ENCODE data around the gene PLCB2.

PLCB2 gene

GRCh38 chr15:40257656-40258450 is 49.9 kb downstream of the PLCB2 start:
- ATAC-seq (replicated peaks; ENCODE audit: extremely low read depth, poor library complexity, severe bottlenecking), result no peak

GRCh38 chr15:40256638-40257235 is 51.0 kb downstream of the PLCB2 start:
- H3K27me3 Mint-ChIP-seq, result peaks cover 16% of the 10 kb centered on the region
- no peaks in the 10 kb centered on the region for H3K9me3 Mint-ChIP-seq
- ATAC-seq (replicated peaks; ENCODE audit: extremely low read depth, poor library complexity, severe bottlenecking) (peak; percentile 95), DNase-seq (ENCODE audit: low spot score in 2 of 2) (peak in 1 of 2 donors; percentile 27)
- H3K27ac Mint-ChIP-seq (ENCODE audit: low read depth), result peak overlapping the region; percentile 22
- H3K36me3 Mint-ChIP-seq (ENCODE audit: insufficient read depth), result peaks cover 3% of the 10 kb centered on the region
- no peak overlapping the region for H3K4me3 Mint-ChIP-seq
- peaks cover 22% of the 10 kb centered on the region for H3K4me1 Mint-ChIP-seq

More at GRCh38 chr15:40257656-40258450, 49.9 kb downstream of the PLCB2 start:
- H3K27ac Mint-ChIP-seq (ENCODE audit: low read depth), result no peak overlapping the region
- no peak overlapping the region for H3K4me3 Mint-ChIP-seq
- peaks cover 20% of the 10 kb centered on the region for H3K4me1 Mint-ChIP-seq
- no peaks in the 10 kb centered on the region for H3K9me3 Mint-ChIP-seq
- peaks cover 3% of the 10 kb centered on the region for H3K36me3 Mint-ChIP-seq (ENCODE audit: insufficient read depth)
- H3K27me3 Mint-ChIP-seq, result peaks cover 15% of the 10 kb centered on the region
- DNase-seq (ENCODE audit: low spot score in 2 of 2), result no peak

GRCh38 chr15:40255033-40255432 is 52.7 kb downstream of the PLCB2 start:
- DNase-seq (ENCODE audit: low spot score in 2 of 2), result no peak
- peaks cover 26% of the 10 kb centered on the region for H3K27me3 Mint-ChIP-seq
- ATAC-seq (replicated peaks; ENCODE audit: extremely low read depth, poor library complexity, severe bottlenecking), result no peak
- H3K4me3 Mint-ChIP-seq, result no peak overlapping the region
- H3K27ac Mint-ChIP-seq (ENCODE audit: low read depth), result no peak overlapping the region
- H3K36me3 Mint-ChIP-seq (ENCODE audit: insufficient read depth), result peaks cover 3% of the 10 kb centered on the region
- H3K9me3 Mint-ChIP-seq, result no peaks in the 10 kb centered on the region
- H3K4me1 Mint-ChIP-seq, result peaks cover 22% of the 10 kb centered on the region

- H3K27ac Mint-ChIP-seq (ENCODE audit: low read depth), result no peak overlapping the region
- peaks cover 3% of the 10 kb centered on the region for H3K36me3 Mint-ChIP-seq (ENCODE audit: insufficient read depth)
- peak overlapping the region; percentile 89 for H3K4me3 Mint-ChIP-seq
- ATAC-seq (replicated peaks; ENCODE audit: extremely low read depth, poor library complexity, severe bottlenecking), result no peak
- peaks cover 22% of the 10 kb centered on the region for H3K4me1 Mint-ChIP-seq
- peaks cover 26% of the 10 kb centered on the region for H3K27me3 Mint-ChIP-seq
- no peak for DNase-seq (ENCODE audit: low spot score in 2 of 2)
- no peaks in the 10 kb centered on the region for H3K9me3 Mint-ChIP-seq
Measured at GRCh38 chr15:40254452-40254851, 53.3 kb downstream of the PLCB2 start.

- no peaks in the 10 kb centered on the region for H3K9me3 Mint-ChIP-seq
- H3K4me3 Mint-ChIP-seq, result peak overlapping the region; percentile 89
- H3K36me3 Mint-ChIP-seq (ENCODE audit: insufficient read depth), result peaks cover 2% of the 10 kb centered on the region
- peaks cover 26% of the 10 kb centered on the region for H3K27me3 Mint-ChIP-seq
- H3K4me1 Mint-ChIP-seq, result peaks cover 22% of the 10 kb centered on the region
- DNase-seq (ENCODE audit: low spot score in 2 of 2), result no peak
- peak overlapping the region; percentile 76 for H3K27ac Mint-ChIP-seq (ENCODE audit: low read depth)
- ATAC-seq (replicated peaks; ENCODE audit: extremely low read depth, poor library complexity, severe bottlenecking), result no peak
Measured at GRCh38 chr15:40253167-40253790, 54.5 kb downstream of the PLCB2 start.

- Mint-ChIP-seq H3K27ac (ENCODE audit: low read depth) (peak overlapping the region; percentile 76), H3K36me3 (ENCODE audit: insufficient read depth) (peaks cover 2% of the 10 kb centered on the region), H3K27me3 (peaks cover 26% of the 10 kb centered on the region), H3K4me3 (peak overlapping the region; percentile 89), H3K9me3 (no peaks in the 10 kb centered on the region), H3K4me1 (peaks cover 22% of the 10 kb centered on the region)
- DNase-seq (ENCODE audit: low spot score in 2 of 2), result no peak
- ATAC-seq (replicated peaks; ENCODE audit: extremely low read depth, poor library complexity, severe bottlenecking), result no peak
Measured at GRCh38 chr15:40252438-40253166, 55.1 kb downstream of the PLCB2 start.

GRCh38 chr15:40252141-40252437 is 55.6 kb downstream of the PLCB2 start:
- Mint-ChIP-seq H3K27me3 (peaks cover 26% of the 10 kb centered on the region), H3K36me3 (ENCODE audit: insufficient read depth) (peaks cover 2% of the 10 kb centered on the region)
- ATAC-seq (replicated peaks; ENCODE audit: extremely low read depth, poor library complexity, severe bottlenecking), result no peak

GRCh38 chr15:40251486-40252140 is 56.1 kb downstream of the PLCB2 start:
- DNase-seq (ENCODE audit: low spot score in 2 of 2), result no peak
- Mint-ChIP-seq H3K4me3 (peak overlapping the region; percentile 59), H3K4me1 (peaks cover 22% of the 10 kb centered on the region), H3K27me3 (peaks cover 26% of the 10 kb centered on the region), H3K9me3 (no peaks in the 10 kb centered on the region), H3K36me3 (ENCODE audit: insufficient read depth) (peaks cover 2% of the 10 kb centered on the region), H3K27ac (ENCODE audit: low read depth) (no peak overlapping the region)
- ATAC-seq (replicated peaks; ENCODE audit: extremely low read depth, poor library complexity, severe bottlenecking), result no peak

More at GRCh38 chr15:40252141-40252437, 55.6 kb downstream of the PLCB2 start:
- Mint-ChIP-seq H3K4me1 (peaks cover 22% of the 10 kb centered on the region), H3K4me3 (peak overlapping the region; percentile 59), H3K9me3 (no peaks in the 10 kb centered on the region), H3K27ac (ENCODE audit: low read depth) (no peak overlapping the region)
- DNase-seq (ENCODE audit: low spot score in 2 of 2), result no peak

- H3K36me3 Mint-ChIP-seq (ENCODE audit: insufficient read depth), result peaks cover under 1% of the 10 kb centered on the region
- peaks cover 26% of the 10 kb centered on the region for H3K27me3 Mint-ChIP-seq
- H3K27ac Mint-ChIP-seq (ENCODE audit: low read depth), result no peak overlapping the region
- no peaks in the 10 kb centered on the region for H3K9me3 Mint-ChIP-seq
- H3K4me3 Mint-ChIP-seq, result peak overlapping the region; percentile 59
- DNase-seq (ENCODE audit: low spot score in 2 of 2), result no peak
- no peak for ATAC-seq (replicated peaks; ENCODE audit: extremely low read depth, poor library complexity, severe bottlenecking)
- peaks cover 22% of the 10 kb centered on the region for H3K4me1 Mint-ChIP-seq
Measured at GRCh38 chr15:40250771-40251483, 56.8 kb downstream of the PLCB2 start.

- H3K36me3 Mint-ChIP-seq (ENCODE audit: insufficient read depth), result no peaks in the 10 kb centered on the region
- DNase-seq (ENCODE audit: low spot score in 2 of 2) (no peak), ATAC-seq (replicated peaks; ENCODE audit: extremely low read depth, poor library complexity, severe bottlenecking) (no peak)
- no peaks in the 10 kb centered on the region for H3K9me3 Mint-ChIP-seq
- H3K4me3 Mint-ChIP-seq, result no peak overlapping the region
- H3K27me3 Mint-ChIP-seq, result peaks cover 26% of the 10 kb centered on the region
- peaks cover 22% of the 10 kb centered on the region for H3K4me1 Mint-ChIP-seq
- H3K27ac Mint-ChIP-seq (ENCODE audit: low read depth), result no peak overlapping the region
Measured at GRCh38 chr15:40250304-40250656, 57.5 kb downstream of the PLCB2 start.

GRCh38 chr15:40249477-40250303 is 58.0 kb downstream of the PLCB2 start:
- no peak overlapping the region for H3K4me3 Mint-ChIP-seq
- no peaks in the 10 kb centered on the region for H3K9me3 Mint-ChIP-seq
- DNase-seq (ENCODE audit: low spot score in 2 of 2) (no peak), ATAC-seq (replicated peaks; ENCODE audit: extremely low read depth, poor library complexity, severe bottlenecking) (no peak)
- H3K4me1 Mint-ChIP-seq, result peaks cover 20% of the 10 kb centered on the region
- H3K36me3 Mint-ChIP-seq (ENCODE audit: insufficient read depth), result no peaks in the 10 kb centered on the region
- peaks cover 26% of the 10 kb centered on the region for H3K27me3 Mint-ChIP-seq
- H3K27ac Mint-ChIP-seq (ENCODE audit: low read depth), result no peak overlapping the region
